K562 (cell line): ENCODE measurements around the gene DNAJC11. TPM values are rescaled to one million over a fixed set of nuclear protein-coding genes. Genes with fewer than 3 reads are reported as not detected.
A peak's percentile ranks its signal among the peaks of the same experiment; 100 is the strongest.

Experiments used
- ATF7 ChIP-seq: fragments of 450-650 bp; IDR thresholded peaks from 2 replicates; pipeline ENCODE4 v1.7.1; 2014; ENCODE audit warnings: mild to moderate bottlenecking, moderate library complexity
- CTCFL ChIP-seq: IDR thresholded peaks from 2 replicates; pipeline ENCODE4 v1.6.1; 2011; ENCODE audit warnings: borderline replicate concordance, low read depth, mild to moderate bottlenecking, moderate library complexity, low read length; ENCODE audit not compliant: insufficient read depth, poor library complexity, severe bottlenecking
- DNMT1 ChIP-seq: fragments of 450-650 bp; IDR thresholded peaks from 2 replicates; pipeline ENCODE4 v1.6.1; 2016; ENCODE audit warnings: antibody characterized with exemption, mild to moderate bottlenecking
- ERF ChIP-seq: fragments of 450-650 bp; formaldehyde crosslinking; IDR thresholded peaks from 2 replicates; pipeline ENCODE4 v1.4.0; 2020; ENCODE audit warnings: mild to moderate bottlenecking, mixed read lengths
- FOXJ2 ChIP-seq: fragments of 200-800 bp; sonication (Bioruptor generic); IDR thresholded peaks from 2 replicates; pipeline ENCODE4 v1.6.1; 2016; ENCODE audit warnings: missing genetic modification characterization, missing compliant biosample characterization
- RB1 ChIP-seq: fragments of 450-650 bp; IDR thresholded peaks from 2 replicates; pipeline ENCODE4 v1.6.1; 2017; ENCODE audit warnings: low read depth, mild to moderate bottlenecking
- SREBF1 ChIP-seq: fragments of 150-350 bp; IDR thresholded peaks from 2 replicates; pipeline ENCODE4 v1.6.1; 2014; ENCODE audit warnings: antibody characterized with exemption, low read depth, low read length, borderline replicate concordance
- TAF9B ChIP-seq: fragments of 450-650 bp; IDR thresholded peaks from 2 replicates; pipeline ENCODE4 v1.6.1; 2018; ENCODE audit warnings: mild to moderate bottlenecking; ENCODE audit not compliant: partially characterized antibody
- ZBED1 ChIP-seq: IDR thresholded peaks from 2 replicates; pipeline ENCODE4 v1.6.1; 2014
- ZNF24 ChIP-seq: fragments of 450-650 bp; IDR thresholded peaks from 2 replicates; pipeline ENCODE4 v1.6.1; 2016
- ZNF407 ChIP-seq: fragments of 450-650 bp; IDR thresholded peaks from 2 replicates; pipeline ENCODE4 v1.6.1; 2016; ENCODE audit warnings: low read depth
- ZNF583 ChIP-seq: fragments of 250-450 bp; sonication (Bioruptor Pico); IDR thresholded peaks from 2 replicates; pipeline ENCODE4 v1.4.0; 2020
- polyA plus RNA-seq, 8 experiments: library from polyadenylated mRNA; depleted of rRNA in 4 of 8; stranded (reverse) in 5 of 8; unstranded in 3 of 8; fragments of >200 nt; fragmentation: Nextera tagmentation in 2 of 8; fragmentation: Illumina TruSeq in 1 of 8; extraction: Ambion mirVana in 2 of 8; extraction: Trizol in 1 of 8; gene quantifications; 2 replicates each; pipeline versions ENCODE4 v1.2.1 to v1.2.3, GENCODE V29; 2011 to 2014; ENCODE audit warnings: inconsistent platforms in 1 of 8, missing spikeins in 1 of 8
- total RNA-seq, 7 experiments: library from RNA; depleted of rRNA in 6 of 7; stranded (reverse); fragments of >200 nt in 6 of 7; fragmentation: Illumina TruSeq in 2 of 7; extraction: Trizol in 2 of 7; gene quantifications; 2 replicates each; pipeline versions ENCODE4 v1.2.1 to v1.2.3, GENCODE V29; 2011 to 2021; ENCODE audit warnings: low replicate concordance in 1 of 7
- TF ChIP-seq, protein P1 (sequence below): fragments of 250-450 bp; sonication (Bioruptor Pico); IDR thresholded peaks from 2 replicates; pipeline ENCODE4 v1.5.0; 2021; ENCODE audit warnings: mild to moderate bottlenecking, moderate library complexity

The DNAJC11 gene
- total and polyA plus RNA-seq, 9 of the 15 experiments (the other 6 are each of a cell fraction or from before 2014, with no cell fraction given): 14.1 to 123 (median 76.6) TPM

GRCh38 chr1:6603238-6603914 lies 98.2 kb downstream of the DNAJC11 start (continued):
- TF ChIP-seq ZNF407: no peak
- TF ChIP-seq ZBED1: no peak
- no peak for TF ChIP-seq TAF9B
- no peak; the same call in 1 of the 2 replicates for TF ChIP-seq ERF (CRISPR knock-in tag)
- no peak for TF ChIP-seq CTCFL
- TF ChIP-seq, protein P1, sequence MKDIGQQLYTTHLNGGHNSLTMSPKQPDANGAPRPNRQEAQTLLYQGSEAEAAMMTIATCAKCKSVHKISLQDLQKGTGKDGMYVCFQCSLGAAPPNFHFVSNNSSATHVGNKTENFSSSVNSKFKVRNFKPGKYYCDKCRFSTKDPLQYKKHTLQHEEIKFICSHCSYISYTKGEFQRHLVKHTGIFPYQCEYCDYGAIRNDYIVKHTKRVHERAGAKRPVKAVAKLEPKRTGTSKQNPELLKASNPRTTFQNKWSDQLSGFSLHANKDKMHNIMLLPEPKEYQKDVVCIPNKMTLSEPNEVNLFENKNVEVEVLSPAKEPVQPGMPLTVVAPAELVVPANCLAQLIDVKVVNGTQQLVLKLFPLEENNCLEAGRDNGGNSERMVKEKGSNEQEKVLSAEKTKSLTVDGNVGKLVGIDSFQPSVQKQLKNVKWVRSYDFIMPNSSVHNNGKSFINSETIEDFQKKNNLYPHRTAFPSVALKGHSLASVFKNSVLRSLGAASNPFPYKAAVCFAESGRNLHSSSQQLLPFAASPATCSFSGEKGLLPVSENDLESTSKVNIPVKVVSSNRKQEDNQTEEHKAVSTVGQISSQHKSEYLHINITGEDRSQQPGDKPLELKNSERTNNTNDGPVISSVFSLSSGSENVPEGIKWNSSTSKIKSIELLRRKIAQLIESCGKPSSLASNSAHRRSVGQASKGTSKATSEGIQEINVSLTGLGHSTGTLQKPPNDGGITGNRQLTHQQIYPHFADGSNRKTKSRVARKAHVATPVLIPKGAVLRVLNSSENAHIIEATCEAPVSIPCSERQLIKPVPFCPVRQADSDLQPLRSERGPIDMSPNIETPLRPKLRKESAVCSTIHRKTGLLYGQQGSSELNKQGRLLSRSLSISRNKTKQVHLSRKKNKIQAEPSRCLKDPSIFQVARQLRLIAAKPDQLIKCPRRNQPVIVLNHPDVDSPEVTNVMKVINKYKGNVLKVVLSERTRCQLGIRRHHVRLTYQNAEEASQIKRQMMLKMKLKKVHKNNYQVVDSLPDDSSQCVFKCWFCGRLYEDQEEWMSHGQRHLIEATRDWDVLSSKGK: no peak
- no peak for TF ChIP-seq DNMT1
- peak; percentile 61; the same call in 1 of the 2 replicates for TF ChIP-seq FOXJ2 (tag)
- no peak for TF ChIP-seq SREBF1
- TF ChIP-seq RB1: 0 out of 2 replicates have a peak, but pooled peaks have one; percentile 20
- no peak; the same call in 1 of the 2 replicates for TF ChIP-seq ZNF583
- no peak for TF ChIP-seq ZNF24
- TF ChIP-seq ATF7: peak; percentile 64; the same call in 1 of the 2 replicates
